OCI-LY3 (cell line): ENCODE measurements around the gene ZFP42.

ENCODE experiments used
- H2AFZ ChIP-seq: fragments of 200-600, 300-600 bp; shearing (Covaris generic); 2 replicates; pipeline ENCODE4 v1.6.0; 2014; ENCODE audit warnings: antibody characterized with exemption, low read depth, low read length
- H3K27ac ChIP-seq: fragments of 200-600, 300-600 bp; sonication (generic); 2 replicates; pipeline ENCODE4 v1.5.1; 2014; ENCODE audit warnings: mild to moderate bottlenecking, low read length, moderate library complexity, mixed read lengths
- H3K27me3 ChIP-seq: fragments of 200-600, 300-600 bp; sonication (generic); 2 replicates; pipeline ENCODE4 v1.6.1; 2014; ENCODE audit warnings: low read depth, low read length, mixed read lengths
- H3K36me3 ChIP-seq: fragments of 200-600, 300-600 bp; sonication (generic); replicated peaks from 2 replicates; pipeline ENCODE3; 2014; ENCODE audit warnings: low read depth, low read length, mixed read lengths
- H3K4me1 ChIP-seq: fragments of 300-600, 200-600 bp; sonication (generic); 2 replicates; pipeline ENCODE4 v1.6.1; 2014; ENCODE audit warnings: low read length, mixed read lengths
- H3K4me2 ChIP-seq: fragments of 200-600, 300-600 bp; sonication (generic); 2 replicates; pipeline ENCODE4 v1.6.1; 2014; ENCODE audit warnings: low read length, mixed read lengths
- H3K4me3 ChIP-seq: fragments of 300-600, 200-600 bp; sonication (generic); 2 replicates; pipeline ENCODE4 v1.5.1; 2014; ENCODE audit warnings: antibody characterized with exemption, mild to moderate bottlenecking, low read length, moderate library complexity
- H3K79me2 ChIP-seq: fragments of 300-600, 200-600 bp; shearing (Covaris generic); 2 replicates; pipeline ENCODE4 v1.6.1; 2014; ENCODE audit warnings: mild to moderate bottlenecking, low read length, mixed read lengths
- H3K9ac ChIP-seq: fragments of 300-600, 200-600 bp; shearing (Covaris generic); 2 replicates; pipeline ENCODE4 v1.6.0; 2014; ENCODE audit warnings: mild to moderate bottlenecking, low read length, moderate library complexity
- H3K9me3 ChIP-seq: fragments of 200-600, 300-600 bp; shearing (Covaris generic); 2 replicates; pipeline ENCODE4 v1.6.1; 2014; ENCODE audit warnings: low read length, mixed read lengths; ENCODE audit not compliant: insufficient read depth
- H4K20me1 ChIP-seq: fragments of 200-600, 300-600 bp; sonication (generic); 2 replicates; pipeline ENCODE4 v1.6.1; 2016; ENCODE audit warnings: low read length, mixed read lengths; ENCODE audit not compliant: insufficient read depth
- CTCF ChIP-seq: fragments of 200-600, 300-600 bp; sonication (generic); IDR thresholded peaks from 2 replicates; pipeline ENCODE4 v1.5.1; 2014; ENCODE audit warnings: antibody characterized with exemption, low read length, low read depth
- EZH2phosphoT487 ChIP-seq: fragments of 200-600 bp; shearing (Covaris generic); IDR thresholded peaks from 2 replicates; pipeline ENCODE4 v1.6.1; 2018; ENCODE audit warnings: antibody characterized with exemption, mixed run types, low read depth

The ZFP42 gene

GRCh38 chr4:188002323-188002722 lies 6.8 kb downstream of the ZFP42 start:
- no peaks in the 10 kb centered on the region for H4K20me1 ChIP-seq
- H3K27ac ChIP-seq, result no peak overlapping the region

GRCh38 chr4:188002751-188003150 lies 7.2 kb downstream of the ZFP42 start:
- no peaks in the 10 kb centered on the region for H3K9me3 ChIP-seq
- no peaks in the 10 kb centered on the region for H3K4me1 ChIP-seq
- TF ChIP-seq EZH2phosphoT487, result no peak
- TF ChIP-seq CTCF, result no peak
- no peaks in the 10 kb centered on the region for H4K20me1 ChIP-seq
- H3K9ac ChIP-seq, result no peak overlapping the region
- H3K36me3 ChIP-seq, result no peaks in the 10 kb centered on the region
- H3K4me3 ChIP-seq, result no peak overlapping the region
- H3K4me2 ChIP-seq, result no peak overlapping the region
- H3K79me2 ChIP-seq, result no peaks in the 10 kb centered on the region
- no peaks in the 10 kb centered on the region for H3K27me3 ChIP-seq
- no peak overlapping the region for H3K27ac ChIP-seq
- no peak overlapping the region for H2AFZ ChIP-seq

More at GRCh38 chr4:188002323-188002722, 6.8 kb downstream of the ZFP42 start:
- no peaks in the 10 kb centered on the region for H3K36me3 ChIP-seq
- H3K4me2 ChIP-seq, result no peak overlapping the region
- H3K9me3 ChIP-seq, result no peaks in the 10 kb centered on the region
- no peak overlapping the region for H3K9ac ChIP-seq
- no peaks in the 10 kb centered on the region for H3K27me3 ChIP-seq
- H3K79me2 ChIP-seq, result no peaks in the 10 kb centered on the region
- H2AFZ ChIP-seq, result no peak overlapping the region
- no peak overlapping the region for H3K4me3 ChIP-seq
- H3K4me1 ChIP-seq, result no peaks in the 10 kb centered on the region
- TF ChIP-seq EZH2phosphoT487 (no peak), CTCF (no peak)

GRCh38 chr4:188005561-188005960 lies 10.0 kb downstream of the ZFP42 start:
- no peaks in the 10 kb centered on the region for H3K36me3 ChIP-seq
- H3K4me2 ChIP-seq, result no peak overlapping the region
- TF ChIP-seq EZH2phosphoT487 (no peak), CTCF (no peak)

GRCh38 chr4:188006285-188006848 lies 10.8 kb downstream of the ZFP42 start:
- no peak overlapping the region for H3K9ac ChIP-seq
- no peak overlapping the region for H2AFZ ChIP-seq
- no peaks in the 10 kb centered on the region for H4K20me1 ChIP-seq
- no peak overlapping the region for H3K4me2 ChIP-seq
- no peaks in the 10 kb centered on the region for H3K36me3 ChIP-seq
- H3K79me2 ChIP-seq, result no peaks in the 10 kb centered on the region
- no peaks in the 10 kb centered on the region for H3K9me3 ChIP-seq
- no peak overlapping the region for H3K27ac ChIP-seq
- H3K27me3 ChIP-seq, result no peaks in the 10 kb centered on the region
- no peaks in the 10 kb centered on the region for H3K4me1 ChIP-seq
- TF ChIP-seq EZH2phosphoT487 (no peak), CTCF (no peak)
- H3K4me3 ChIP-seq, result no peak overlapping the region

More at GRCh38 chr4:188005561-188005960, 10.0 kb downstream of the ZFP42 start:
- no peaks in the 10 kb centered on the region for H3K9me3 ChIP-seq
- no peak overlapping the region for H3K4me3 ChIP-seq
- no peaks in the 10 kb centered on the region for H3K4me1 ChIP-seq
- no peaks in the 10 kb centered on the region for H3K79me2 ChIP-seq
- H3K9ac ChIP-seq, result no peak overlapping the region
- H3K27me3 ChIP-seq, result no peaks in the 10 kb centered on the region
- no peak overlapping the region for H2AFZ ChIP-seq
- no peaks in the 10 kb centered on the region for H4K20me1 ChIP-seq
- H3K27ac ChIP-seq, result no peak overlapping the region
